Hepatocyte (in vitro differentiated cells): Measurements from ENCODE around the gene SLC30A7. TPM values are rescaled to one million over a fixed set of nuclear protein-coding genes. Genes with fewer than 3 reads are reported as not detected.

ENCODE experiments used
- DNase-seq: peaks from one replicate; pipeline ENCODE4 v3.0.0-alpha.2; 2016; ENCODE audit warnings: low spot score
- H2AFZ ChIP-seq: fragments of 200-600 bp; sonication (generic); 2 replicates; pipeline ENCODE4 v1.6.0; 2016; ENCODE audit warnings: antibody characterized with exemption, mild to moderate bottlenecking
- H3K27ac ChIP-seq: fragments of 200-600 bp; sonication (generic); 2 replicates; pipeline ENCODE4 v1.5.1; 2016; ENCODE audit warnings: mild to moderate bottlenecking
- H3K27me3 ChIP-seq: fragments of 200-600 bp; sonication (generic); 2 replicates; pipeline ENCODE4 v1.6.1; 2016
- H3K36me3 ChIP-seq: fragments of 200-600 bp; sonication (generic); replicated peaks from 2 replicates; pipeline ENCODE4 v1.5.1; 2016; ENCODE audit warnings: low read depth; ENCODE audit not compliant: insufficient read depth
- H3K4me1 ChIP-seq: fragments of 200-600 bp; sonication (generic); 2 replicates; pipeline ENCODE4 v1.5.1; 2016; ENCODE audit warnings: mild to moderate bottlenecking, moderate library complexity; ENCODE audit not compliant: insufficient read depth
- H3K4me2 ChIP-seq: fragments of 200-600 bp; sonication (generic); 2 replicates; pipeline ENCODE4 v1.6.0; 2016
- H3K4me3 ChIP-seq: fragments of 200-600 bp; sonication (generic); 2 replicates; pipeline ENCODE4 v1.5.1; 2016; ENCODE audit warnings: mild to moderate bottlenecking
- H3K79me2 ChIP-seq: fragments of 200-600 bp; sonication (generic); 2 replicates; pipeline ENCODE4 v1.6.0; 2017; ENCODE audit warnings: mild to moderate bottlenecking
- H3K9me2 ChIP-seq: fragments of 200-600 bp; sonication (generic); replicated peaks from 2 replicates; pipeline ENCODE4 v1.6.0; 2017; ENCODE audit warnings: mild to moderate bottlenecking; ENCODE audit not compliant: insufficient read depth
- H3K9me3 ChIP-seq: fragments of 200-600 bp; sonication (generic); 2 replicates; pipeline ENCODE4 v1.5.1; 2016; ENCODE audit warnings: low read depth, mild to moderate bottlenecking
- H4K20me1 ChIP-seq: fragments of 200-600 bp; sonication (generic); 2 replicates; pipeline ENCODE4 v1.6.0; 2016; ENCODE audit warnings: mild to moderate bottlenecking; ENCODE audit not compliant: insufficient read depth, poor library complexity, severe bottlenecking
- CTCF ChIP-seq: fragments of 200-600 bp; sonication (generic); IDR thresholded peaks from 2 replicates; pipeline ENCODE4 v1.5.1; 2016; ENCODE audit warnings: antibody characterized with exemption, mild to moderate bottlenecking; ENCODE audit not compliant: poor library complexity
- EZH2 ChIP-seq: fragments of 200-600 bp; sonication (generic); IDR thresholded peaks from 2 replicates; pipeline ENCODE4 v1.6.1; 2016; ENCODE audit warnings: antibody characterized with exemption, mild to moderate bottlenecking, borderline replicate concordance
- EZH2phosphoT487 ChIP-seq: fragments of 200-600 bp; sonication (generic); IDR thresholded peaks from one replicate; pipeline ENCODE4 v1.6.1; 2018; ENCODE audit warnings: antibody characterized with exemption, mild to moderate bottlenecking, low read depth, moderate library complexity; ENCODE audit not compliant: unreplicated experiment, severe bottlenecking
- WGBS: methylation state at CpG from one replicate; pipeline ENCODE4 v1.1.6; 2016; ENCODE audit warnings: low lambda C conversion rate; ENCODE audit errors: missing lambda C conversion rate; 5-methylcytosine and 5-hydroxymethylcytosine counted together
- polyA plus RNA-seq: library from polyadenylated mRNA; unstranded; fragments of >200 nt; fragmentation: Nextera tagmentation; extraction: Ambion mirVana; gene quantifications from 2 replicates; pipeline ENCODE4 v1.2.1, GENCODE V29; 2016
- total RNA-seq: library from RNA; depleted of rRNA; stranded (reverse); fragments of >200 nt; gene quantifications from 2 replicates; pipeline ENCODE4 v1.2.3, GENCODE V29; 2014

Gene SLC30A7
- total and polyA plus RNA-seq, 2 experiments from 2014 or later, result 23.0 to 61.9 TPM

GRCh38 chr1:100988121-100988520 lies 92.2 kb downstream of the SLC30A7 start:
- H3K79me2 ChIP-seq, result no peaks in the 10 kb centered on the region
- no peaks in the 10 kb centered on the region for H3K9me2 ChIP-seq
- WGBS, result 80% methylated on average over 3 of the region's 3 CpGs
- H3K4me1 ChIP-seq, result peaks cover 3% of the 10 kb centered on the region
- H3K4me2 ChIP-seq, result no peak overlapping the region
- no peaks in the 10 kb centered on the region for H4K20me1 ChIP-seq
- no peak overlapping the region for H3K4me3 ChIP-seq
- no peak for DNase-seq
- H3K36me3 ChIP-seq, result no peaks in the 10 kb centered on the region
- H2AFZ ChIP-seq, result no peak overlapping the region
- H3K27me3 ChIP-seq, result no peaks in the 10 kb centered on the region
- no peaks in the 10 kb centered on the region for H3K9me3 ChIP-seq
- no peak for TF ChIP-seq CTCF
- TF ChIP-seq EZH2, result no peak
- no peak for TF ChIP-seq EZH2phosphoT487
- no peak overlapping the region for H3K27ac ChIP-seq

DNA sequence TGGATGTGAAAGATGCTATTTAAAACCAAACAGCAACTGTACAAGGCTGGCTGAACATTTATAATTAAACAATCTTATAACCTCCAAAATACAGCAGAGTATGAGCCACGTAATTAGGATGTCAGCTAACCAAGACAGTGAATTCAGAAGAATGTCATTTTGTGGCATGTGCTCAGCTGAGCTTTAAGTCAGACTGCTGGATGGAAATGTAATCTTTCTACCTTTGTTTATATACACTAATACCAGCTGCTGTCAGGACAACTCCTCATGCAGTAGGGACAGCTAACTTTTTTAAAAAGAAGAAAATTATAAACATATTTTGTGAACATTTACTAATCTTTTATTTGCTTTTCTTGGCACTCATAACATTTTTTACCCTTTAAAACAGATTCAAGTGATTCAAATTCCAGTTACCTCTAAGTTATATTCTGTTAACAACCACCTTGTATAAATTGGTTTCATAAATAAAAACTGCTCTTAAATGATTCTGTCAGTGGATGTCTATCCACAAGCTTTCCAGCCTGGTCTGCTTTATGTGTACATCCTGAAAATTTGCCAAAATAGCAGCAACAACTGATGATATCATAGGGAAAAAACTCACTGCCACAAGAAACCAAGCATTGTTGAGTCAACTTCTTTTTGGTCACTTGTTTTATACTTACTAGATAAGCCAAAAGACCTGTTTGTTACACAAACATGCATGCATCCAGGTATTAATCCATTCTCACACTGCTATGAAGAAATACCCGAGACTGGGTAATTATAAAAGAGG lies 93.6 kb downstream of the SLC30A7 start:
- TF ChIP-seq EZH2phosphoT487 (no peak), EZH2 (no peak), CTCF (no peak)
- no peak overlapping the region for H3K4me3 ChIP-seq
- no peaks in the 10 kb centered on the region for H3K79me2 ChIP-seq
- DNase-seq, result peak; percentile 55
- H3K36me3 ChIP-seq, result no peaks in the 10 kb centered on the region
- no peaks in the 10 kb centered on the region for H4K20me1 ChIP-seq
- H3K27ac ChIP-seq, result peak overlapping the region; percentile 11
- peaks cover 3% of the 10 kb centered on the region for H3K4me1 ChIP-seq
- no peaks in the 10 kb centered on the region for H3K9me2 ChIP-seq
- H3K27me3 ChIP-seq, result no peaks in the 10 kb centered on the region
- H3K9me3 ChIP-seq, result no peaks in the 10 kb centered on the region
- no peak overlapping the region for H2AFZ ChIP-seq
- WGBS, result 73% methylated on average over 2 of the region's 2 CpGs
- no peak overlapping the region for H3K4me2 ChIP-seq

GRCh38 chr1:100995198-100995988 lies 99.5 kb downstream of the SLC30A7 start:
- Histone ChIP-seq H2AFZ (no peak overlapping the region), H3K27me3 (no peaks in the 10 kb centered on the region), H3K4me1 (no peaks in the 10 kb centered on the region), H3K36me3 (no peaks in the 10 kb centered on the region), H3K27ac (no peak overlapping the region), H4K20me1 (no peaks in the 10 kb centered on the region), H3K9me2 (no peaks in the 10 kb centered on the region), H3K79me2 (no peaks in the 10 kb centered on the region), H3K4me2 (no peak overlapping the region), H3K9me3 (no peaks in the 10 kb centered on the region), H3K4me3 (no peak overlapping the region)
- WGBS, result 89% methylated on average over 4 of the region's 4 CpGs
- TF ChIP-seq EZH2phosphoT487, result no peak
- TF ChIP-seq CTCF, result no peak
- no peak for TF ChIP-seq EZH2
- no peak for DNase-seq
